Hematopoietic multipotent progenitor cell treated with erythropoietin and hydrocortisone succinate and interleukin-3 and kit ligand, for 15 days (in vitro differentiated cells): ENCODE data around the gene EWSR1.

Source experiments
- DNase-seq: peaks from one replicate; pipeline ENCODE4 v3.0.0-alpha.2; 2015; ENCODE audit warnings: low spot score

Gene EWSR1

GRCh38 chr22:29269230-29269604, 1.1 kb downstream of the EWSR1 start:
- no peak for DNase-seq

DNA sequence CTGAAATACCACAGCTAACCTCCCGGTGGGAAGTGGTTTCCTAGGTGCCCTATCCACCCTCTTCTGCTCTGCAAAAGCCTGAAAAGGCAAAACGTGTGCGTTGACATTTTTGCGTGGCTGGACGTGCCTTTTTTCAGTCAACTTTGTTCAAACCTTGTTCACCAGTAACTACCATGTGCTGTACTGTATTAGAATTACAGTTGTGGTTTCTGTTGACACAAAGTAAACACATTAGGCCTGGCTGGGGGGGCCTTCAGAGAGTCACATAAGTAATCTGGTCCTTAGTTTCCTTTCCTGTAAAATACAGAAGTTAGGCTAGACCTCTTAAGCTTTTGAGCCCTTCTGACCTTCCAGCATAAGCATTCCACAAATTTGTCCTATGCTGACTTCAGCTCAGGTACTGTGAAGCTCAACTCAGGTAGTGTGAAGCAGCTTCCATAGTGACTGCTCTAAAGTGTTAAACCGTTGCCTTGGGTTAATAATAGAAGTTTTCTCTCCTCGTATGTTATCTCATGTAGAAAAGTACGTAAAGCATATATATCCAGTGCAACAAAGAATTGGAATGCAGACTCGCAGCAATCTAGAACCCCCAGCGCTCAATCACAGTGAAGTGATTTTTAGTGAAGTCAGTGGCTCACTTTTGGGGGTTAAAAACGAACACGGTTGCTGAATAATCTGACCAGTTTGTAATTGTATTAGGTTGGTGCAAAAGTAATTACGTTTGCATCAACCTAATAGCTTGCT, 1.8 kb downstream of the EWSR1 start:
- DNase-seq = peak; percentile 12

- peak; percentile 52 for DNase-seq
Observed at GRCh38 chr22:29270475-29271271, 2.6 kb downstream of the EWSR1 start.

DNA sequence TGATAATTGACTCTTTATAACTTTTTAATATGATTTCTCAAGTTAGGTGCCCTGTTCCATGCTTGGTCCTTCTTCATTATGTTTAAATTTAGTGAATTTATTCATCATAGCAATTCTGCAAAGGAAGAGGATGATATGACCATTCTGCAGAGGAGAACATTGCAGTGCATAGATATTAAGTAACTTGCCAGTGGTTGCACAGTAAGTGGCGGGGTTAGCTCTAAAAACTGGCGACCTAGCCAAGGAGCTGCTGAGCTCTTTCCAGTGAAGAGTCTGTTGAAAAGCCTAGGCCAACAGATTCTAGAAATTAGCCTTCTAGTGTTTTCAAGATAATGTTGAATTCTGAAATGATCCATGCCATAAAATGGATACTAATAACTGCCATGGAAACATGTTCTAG, 4.6 kb downstream of the EWSR1 start:
- DNase-seq = no peak

DNA sequence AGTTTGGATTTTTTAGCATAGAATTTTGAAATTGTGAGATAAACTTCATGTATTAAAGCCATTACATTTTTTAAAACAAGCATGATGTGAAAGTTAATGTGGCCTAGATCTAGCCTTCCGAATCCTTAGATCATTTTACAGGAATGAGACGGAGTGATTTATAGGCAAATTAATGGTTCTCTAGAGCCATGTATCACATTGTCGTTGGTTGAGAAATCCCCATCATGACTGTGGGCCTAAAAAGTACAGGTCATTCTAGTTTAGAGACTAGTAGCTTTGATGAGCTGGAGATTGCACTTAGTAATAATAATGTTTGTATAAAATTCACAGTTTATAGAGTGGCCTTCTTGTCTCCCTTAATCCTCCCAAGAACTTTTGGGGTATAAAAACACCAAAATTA, 7.1 kb downstream of the EWSR1 start:
- DNase-seq = no peak

- no peak for DNase-seq
Observed at GRCh38 chr22:29275819-29276565, 7.9 kb downstream of the EWSR1 start.

DNA sequence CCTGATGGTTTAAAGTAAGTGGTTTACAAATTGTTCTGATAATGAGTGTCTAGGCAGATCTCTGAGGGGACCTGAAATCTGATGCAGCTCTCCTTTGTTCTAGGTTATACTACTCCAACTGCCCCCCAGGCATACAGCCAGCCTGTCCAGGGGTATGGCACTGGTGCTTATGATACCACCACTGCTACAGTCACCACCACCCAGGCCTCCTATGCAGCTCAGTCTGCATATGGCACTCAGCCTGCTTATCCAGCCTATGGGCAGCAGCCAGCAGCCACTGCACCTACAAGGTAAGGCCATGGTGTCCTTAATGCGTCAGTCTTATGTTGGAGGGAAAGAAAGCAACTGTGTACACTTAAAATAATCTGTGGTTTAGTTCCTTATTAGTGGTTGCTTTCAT, 9.9 kb downstream of the EWSR1 start:
- DNase-seq = no peak

- DNase-seq = no peak
Observed at GRCh38 chr22:29284196-29284595, 16.1 kb downstream of the EWSR1 start.

DNA sequence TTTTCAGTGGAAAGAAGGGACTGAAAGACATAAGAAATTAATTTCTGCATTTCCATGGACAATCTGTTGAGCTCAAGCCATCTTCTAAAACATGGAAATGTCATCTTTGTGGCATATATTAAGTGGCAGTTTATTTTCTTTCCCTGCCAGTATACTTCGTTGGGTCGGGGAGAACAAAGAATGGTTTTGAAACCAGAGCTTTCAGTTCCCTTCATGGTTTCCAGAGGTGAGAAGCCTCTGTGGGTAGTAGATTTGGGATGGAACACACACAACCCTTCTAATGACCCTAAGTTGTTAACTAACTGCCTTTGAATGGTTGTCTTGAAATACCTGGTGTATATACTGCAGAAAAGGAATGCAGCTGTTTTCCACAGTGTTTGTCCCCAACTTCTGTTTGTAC, 20.8 kb downstream of the EWSR1 start:
- no peak for DNase-seq

- DNase-seq = no peak
Observed at GRCh38 chr22:29290061-29290460, 22.0 kb downstream of the EWSR1 start.

DNA sequence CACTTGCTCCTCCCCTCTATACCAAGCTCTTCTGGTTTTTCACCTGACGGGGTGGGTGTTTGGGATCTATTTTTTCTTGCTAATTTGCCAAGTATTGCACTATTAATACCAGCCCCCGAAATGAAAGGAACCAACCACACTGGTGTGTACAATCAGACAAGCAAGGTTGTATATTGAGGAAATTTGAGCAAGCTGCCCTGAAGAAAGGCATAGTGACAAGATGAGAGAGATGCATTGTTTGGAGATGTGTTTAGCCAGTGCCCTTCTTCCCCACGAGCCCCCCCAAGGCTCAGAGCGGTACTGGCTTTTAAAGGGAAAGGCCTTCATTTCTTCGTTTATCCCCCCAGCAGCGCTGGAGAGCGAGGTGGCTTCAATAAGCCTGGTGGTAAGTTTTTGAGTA, 23.1 kb downstream of the EWSR1 start:
- DNase-seq = no peak

- DNase-seq = no peak
Observed at GRCh38 chr22:29292379-29292778, 24.3 kb downstream of the EWSR1 start.

- no peak for DNase-seq
Observed at GRCh38 chr22:29298641-29299040, 30.6 kb downstream of the EWSR1 start.

GRCh38 chr22:29299136-29299900, 31.2 kb downstream of the EWSR1 start:
- DNase-seq = no peak

- no peak for DNase-seq
Observed at GRCh38 chr22:29300467-29300806, 32.4 kb downstream of the EWSR1 start.

DNA sequence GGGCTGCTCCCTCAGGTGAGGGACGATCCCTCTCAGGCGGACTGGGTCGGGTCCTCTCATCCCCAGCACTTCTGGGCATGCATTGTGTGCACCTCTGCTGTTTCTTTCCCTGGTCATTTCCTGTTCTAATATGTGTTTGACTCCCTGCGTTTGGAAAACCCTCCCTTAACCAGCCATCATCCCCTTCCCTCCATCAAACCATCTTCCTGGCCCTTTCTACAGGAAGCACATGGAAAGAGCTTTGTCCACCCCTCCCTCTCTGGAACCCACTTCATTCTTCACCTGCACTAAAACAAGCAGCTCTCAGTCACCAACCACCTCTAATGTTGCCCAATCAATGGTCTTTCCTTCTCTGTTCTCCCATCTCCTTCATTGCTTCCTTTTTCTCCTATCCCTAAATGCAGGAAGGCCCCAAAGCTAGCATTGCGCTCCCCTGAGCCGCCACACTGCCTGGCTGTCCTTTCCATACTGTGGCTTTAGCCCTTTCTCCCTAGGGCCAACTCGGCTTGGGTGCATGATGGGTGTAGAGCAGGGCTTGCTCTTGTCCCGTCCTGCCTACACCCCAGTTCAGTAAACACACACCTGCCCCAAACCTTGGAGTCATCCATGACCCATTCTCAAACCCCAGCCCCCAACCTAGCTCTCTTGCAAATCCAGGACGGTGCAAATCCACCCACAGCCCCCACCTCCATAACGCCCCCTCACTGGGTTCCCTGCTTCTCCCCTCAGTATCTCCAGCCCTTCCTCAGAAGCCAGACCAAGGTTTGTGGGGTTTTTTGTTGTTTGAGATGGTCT, 32.9 kb downstream of the EWSR1 start:
- DNase-seq = no peak

- no peak for DNase-seq
Observed at GRCh38 chr22:29301716-29302401, 33.8 kb downstream of the EWSR1 start.

GRCh38 chr22:29302402-29302680, 34.3 kb downstream of the EWSR1 start:
- DNase-seq = no peak

- no peak for DNase-seq
Observed at GRCh38 chr22:29302681-29303465, 34.8 kb downstream of the EWSR1 start.

GRCh38 chr22:29305836-29306174, 37.7 kb downstream of the EWSR1 start:
- DNase-seq = no peak
